Measurements from ENCODE around the gene RABGAP1L. TPM values are rescaled to one million over a fixed set of nuclear protein-coding genes. Genes with fewer than 3 reads are reported as not detected.

Gene RABGAP1L
- total and polyA plus RNA-seq, 10 of the 15 experiments (the other 5 are each of a cell fraction or from before 2014, with no cell fraction given), result 5.8 to 194 (median 113) TPM

DNA sequence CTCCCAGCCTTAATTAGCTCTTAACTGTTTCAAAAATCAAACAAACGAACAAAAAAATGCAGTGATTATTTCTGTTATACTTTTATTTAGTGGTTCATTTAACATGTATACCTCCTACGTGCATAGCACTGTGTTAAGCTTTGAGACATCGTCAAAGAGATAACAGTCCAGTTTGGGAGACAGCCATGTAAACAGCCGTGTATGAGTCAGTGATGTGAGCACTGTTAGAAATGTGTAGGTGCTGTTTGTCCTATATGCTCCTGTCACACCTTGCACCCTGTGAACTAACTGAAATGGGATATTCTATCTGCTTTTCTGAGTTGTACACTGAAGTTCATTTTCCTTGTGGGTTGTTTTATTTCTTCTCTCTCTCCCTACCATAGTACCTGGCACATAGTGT lies 730.7 kb downstream of the RABGAP1L start:
- in situ Hi-C loops (cut with MboI), result no loop called here
- no TSS peak for BruUV-seq (replicated peaks)
- TF ChIP-seq CUX1 (IDR thresholded peaks at IDR 0.05; ENCODE audit: insufficient replicate concordance, low read depth, low read length) (no peak), PAX8 (IDR thresholded peaks at IDR 0.05) (no peak), CEBPZ (IDR thresholded peaks at IDR 0.05; ENCODE audit: low read depth, low read length) (no peak), EGR1 (IDR thresholded peaks at IDR 0.05; ENCODE audit: borderline replicate concordance in 1 of 2, low read depth in 2 of 2, low read length in 2 of 2) (no peak), USF2 (IDR thresholded peaks at IDR 0.05; ENCODE audit: borderline replicate concordance, low read depth, low read length) (no peak), ZBTB40 (IDR thresholded peaks at IDR 0.05; ENCODE audit: borderline replicate concordance) (no peak), PAX5 (IDR thresholded peaks at IDR 0.05; ENCODE audit: borderline replicate concordance, low read depth, low read length) (no peak), NBN (IDR thresholded peaks at IDR 0.05) (no peak)

More for the DNA sequence above, 730.7 kb downstream of the RABGAP1L start:
- FAIRE-seq, result no peak
- intact Hi-C loops (cut with micrococcal nuclease; ENCODE audit: unreplicated experiment), result no loop called here
- ChIA-PET CTCF (interaction anchor here (0.7 kb wide), 1 partner anchor 14 kb away, joined by 3 read pairs; no protein-coding TSS in a partner anchor), POLR2A (interaction anchor here (1.2 kb wide), 1 partner anchor 109 kb away, joined by 3 read pairs; the partner anchor contains the start of gene CACYBP), SMC1A (ENCODE audit: uncharacterized antibody, unreplicated experiment) (interaction anchor here (0.6 to 1.6 kb wide), 4 partner anchors 22 to 1120 kb away, joined by 3 to 7 read pairs (median 4); no protein-coding TSS in a partner anchor), RAD21 (ENCODE audit: unreplicated experiment) (interaction anchor here (0.8 kb wide), 1 partner anchor 91 kb away, joined by 3 read pairs; no protein-coding TSS in a partner anchor)
- DNase-seq (ENCODE audit: low read depth, low spot score), result no peak
- Histone ChIP-seq H3K27me3 (replicated peaks in 1 of 2; ENCODE audit: control insufficient read depth in 2 of 2, insufficient read depth in 2 of 2, low read length in 1 of 2) (no peaks in the 10 kb centered on the region), H3K4me3 (no peak overlapping the region), H3K27ac (ENCODE audit: control insufficient read depth, insufficient read depth) (no peak overlapping the region), H3K4me2 (ENCODE audit: control insufficient read depth, insufficient read depth) (no peak overlapping the region), H3K4me1 (ENCODE audit: control insufficient read depth, insufficient read depth, low read length) (no peaks in the 10 kb centered on the region), H4K20me1 (ENCODE audit: control insufficient read depth, insufficient read depth) (no peaks in the 10 kb centered on the region), H3K36me3 (ENCODE audit: control insufficient read depth in 2 of 2, insufficient read depth in 2 of 2, low read length in 1 of 2) (peaks cover 0 to 6% of the 10 kb centered on the region in 2 experiments; a peak in 2 of 4 replicates), H2AFZ (ENCODE audit: control insufficient read depth, low read depth, low read length) (no peak overlapping the region), H3K9ac (ENCODE audit: control insufficient read depth, insufficient read depth, low read length) (no peak overlapping the region), H3K79me2 (ENCODE audit: control insufficient read depth, insufficient read depth, low read length) (no peaks in the 10 kb centered on the region), H3K9me3 (replicated peaks; ENCODE audit: control insufficient read depth, insufficient read depth, low read length) (no peaks in the 10 kb centered on the region)
- ATAC-seq, result no peak
- WGBS (ENCODE audit: insufficient coverage, insufficient replicate concordance, low lambda C conversion rate, missing lambda C conversion rate), result 80% methylated on average over 4 of the region's 4 CpGs

Measured in GM12878 (cell line).